GM18861 (cell line): ENCODE results near the gene ITGAV.

Source experiments
- ATAC-seq: cut with Tn5 transposase; IDR thresholded peaks from one replicate; pipeline ENCODE4 v1.9.1; 2021; ENCODE audit not compliant: unreplicated experiment

Gene ITGAV

DNA sequence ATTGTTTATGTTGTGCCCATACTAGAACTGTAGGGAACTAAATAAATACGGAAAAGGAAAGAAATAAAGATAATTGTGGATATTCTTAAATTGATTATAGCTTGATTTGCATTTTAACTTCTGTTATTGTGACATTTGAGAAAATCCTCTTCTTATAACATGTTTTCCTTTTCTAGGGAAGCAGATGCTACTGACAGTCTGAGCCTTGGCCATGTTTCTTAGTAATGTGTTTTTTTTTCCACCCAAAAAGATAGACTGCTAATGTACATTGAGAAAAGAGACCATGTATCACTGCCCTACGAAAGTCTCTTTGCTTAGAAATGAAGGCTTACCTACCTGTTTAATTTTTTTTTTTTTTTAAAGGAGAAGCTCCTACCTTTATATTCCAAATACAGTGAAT is 22.2 kb downstream of the ITGAV start:
- ATAC-seq, result no peak

DNA sequence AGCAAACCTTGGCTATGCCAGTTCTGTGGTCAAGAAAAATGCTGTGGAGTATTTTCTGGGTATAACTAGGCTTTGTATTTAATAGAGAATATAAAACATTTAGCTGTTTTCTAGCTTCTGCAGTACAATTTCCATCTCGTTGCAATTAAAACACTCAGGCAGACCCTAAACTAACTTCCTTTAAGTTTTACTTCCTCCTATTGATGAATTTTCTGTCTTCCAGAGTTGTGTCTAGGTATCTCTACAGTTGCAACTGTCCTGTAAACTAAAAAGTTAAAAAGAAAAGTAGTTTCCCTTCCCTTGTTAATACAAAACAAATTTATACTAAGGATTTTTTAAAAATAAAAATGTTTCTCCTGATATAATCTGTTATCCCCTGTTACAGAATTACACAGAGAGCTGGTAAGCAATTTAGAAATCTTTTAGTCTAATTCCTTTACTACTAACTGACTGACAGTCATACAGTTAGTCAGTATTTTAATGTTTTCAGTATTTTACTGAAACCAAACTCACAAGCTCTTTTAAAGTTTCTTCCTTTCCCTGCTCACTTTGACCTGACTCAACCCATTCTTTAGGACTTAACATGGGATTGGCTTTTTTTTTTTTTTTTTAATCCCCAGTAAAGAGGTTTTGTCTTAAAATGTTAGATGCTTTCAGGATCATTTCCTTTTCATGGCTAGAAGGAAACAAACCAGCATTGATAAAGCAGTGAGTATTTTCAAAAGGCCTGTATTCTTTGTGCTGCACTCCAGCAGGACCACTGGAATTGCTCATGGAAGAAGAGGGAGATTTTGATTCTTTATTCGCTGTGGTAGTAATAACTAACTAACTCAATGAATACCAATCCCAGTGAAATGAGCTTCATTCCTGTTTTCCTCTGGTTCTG is 22.9 kb downstream of the ITGAV start:
- ATAC-seq, result no peak

DNA sequence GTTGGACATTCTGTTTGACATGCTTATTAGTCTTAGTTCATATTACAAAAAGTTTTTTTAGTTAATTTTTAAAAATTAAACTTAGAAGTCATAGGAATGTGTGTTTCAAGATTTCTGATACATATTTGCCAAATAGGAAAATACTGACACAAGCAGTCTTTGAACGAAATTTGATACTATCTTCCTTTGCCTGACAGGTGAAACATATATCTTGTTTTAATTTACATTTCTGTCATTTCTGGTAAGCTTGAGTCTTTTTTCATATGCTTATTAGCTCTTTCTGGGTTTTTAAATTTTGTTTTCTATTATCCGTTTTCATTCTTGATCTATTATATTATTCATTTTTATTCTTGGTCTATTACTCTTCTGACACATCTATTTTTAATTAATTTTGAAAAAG is 24.5 kb downstream of the ITGAV start:
- no peak for ATAC-seq

DNA sequence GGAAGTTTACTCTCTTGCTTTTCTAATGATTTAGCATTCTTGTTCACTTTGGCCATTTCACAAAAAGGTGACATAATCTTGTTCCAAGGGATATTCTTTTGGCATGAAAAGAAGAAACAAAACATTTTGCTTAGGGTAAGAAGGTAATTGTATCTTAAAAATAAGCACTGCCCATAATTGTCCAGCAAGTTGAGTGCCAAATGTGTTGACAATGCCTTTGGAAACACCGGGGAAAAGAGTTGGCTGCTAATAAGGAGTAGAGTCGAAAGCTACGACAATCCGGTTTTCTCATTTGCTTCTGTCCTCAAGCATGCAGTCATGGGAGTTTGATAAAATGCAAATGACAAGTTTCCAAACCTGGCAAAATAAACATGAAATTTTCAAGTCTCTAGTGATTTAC is 27.3 kb downstream of the ITGAV start:
- ATAC-seq, result no peak

DNA sequence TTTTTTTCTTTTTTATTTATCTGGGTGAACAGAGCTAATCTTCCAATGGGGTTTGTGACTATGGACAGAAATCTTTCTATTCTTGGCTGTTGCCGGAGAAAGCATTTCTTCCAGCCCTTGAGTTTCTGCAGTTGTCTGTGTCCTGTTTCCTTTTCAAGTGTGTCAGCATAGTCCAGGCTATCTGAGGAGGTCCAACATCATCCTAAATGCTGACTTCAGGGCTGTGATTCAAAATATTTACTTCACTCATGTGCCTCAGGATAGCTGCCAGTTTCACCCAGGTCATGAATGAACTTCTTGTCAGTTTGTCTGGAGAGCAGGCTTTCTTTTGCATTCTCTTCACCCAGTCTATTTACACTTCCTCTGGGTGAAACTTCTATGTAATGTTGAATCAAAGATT is 27.9 kb downstream of the ITGAV start:
- ATAC-seq, result no peak

DNA sequence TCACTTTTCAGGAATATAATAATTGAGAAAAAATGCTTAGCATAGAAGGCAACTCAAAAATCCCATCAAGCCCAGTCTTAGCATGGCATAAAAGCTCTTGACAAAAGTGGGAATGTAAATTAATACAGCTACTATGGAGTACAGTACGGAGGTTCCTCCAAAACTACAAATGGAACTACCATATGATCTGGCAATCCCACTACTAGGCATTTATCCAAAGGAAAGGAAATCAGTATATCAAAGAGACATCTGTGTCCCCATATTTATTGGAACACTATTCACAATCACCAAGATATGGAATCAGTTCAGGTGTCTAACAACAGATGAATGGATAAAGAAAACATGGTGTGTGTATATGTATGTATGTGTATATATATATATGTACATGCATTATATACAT is 28.8 kb downstream of the ITGAV start:
- no peak for ATAC-seq

DNA sequence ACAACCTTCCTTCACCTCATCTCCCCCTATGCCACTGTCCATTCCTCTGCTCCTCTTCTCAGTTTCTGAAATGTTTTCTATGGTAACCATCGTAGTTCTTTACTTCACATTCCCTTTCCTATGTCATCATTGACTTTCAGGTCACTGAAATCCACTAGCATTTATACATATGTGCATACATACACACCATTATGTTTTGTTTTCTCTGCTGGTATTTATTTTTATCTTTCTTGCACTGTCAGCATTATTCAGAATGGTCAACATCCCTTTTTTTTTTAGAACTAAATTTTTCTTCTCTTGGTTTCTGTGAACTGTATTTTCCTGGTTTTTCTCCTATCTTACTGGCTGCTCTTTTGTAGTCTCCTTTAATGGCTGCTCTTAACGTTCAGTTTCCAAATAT is 33.2 kb downstream of the ITGAV start:
- no peak for ATAC-seq

DNA sequence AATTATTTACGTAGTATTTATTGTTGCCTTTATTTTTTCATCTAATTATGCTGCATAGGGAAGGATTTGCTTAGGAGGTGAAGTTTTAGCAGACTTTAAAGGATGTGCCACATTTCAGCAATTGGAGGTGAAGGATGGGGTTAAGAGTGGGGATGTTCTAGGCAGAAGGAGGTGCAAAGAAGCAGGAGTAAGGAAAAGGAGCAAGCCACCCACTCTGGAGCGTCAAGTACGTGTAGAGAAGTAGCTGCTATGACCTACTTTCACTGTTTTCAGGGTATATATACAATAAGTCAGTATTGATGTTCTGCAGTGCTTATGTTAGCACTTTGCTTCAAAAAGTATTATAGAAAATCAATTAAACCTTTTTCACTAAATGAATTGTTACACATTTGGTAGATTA is 34.4 kb downstream of the ITGAV start:
- no peak for ATAC-seq

DNA sequence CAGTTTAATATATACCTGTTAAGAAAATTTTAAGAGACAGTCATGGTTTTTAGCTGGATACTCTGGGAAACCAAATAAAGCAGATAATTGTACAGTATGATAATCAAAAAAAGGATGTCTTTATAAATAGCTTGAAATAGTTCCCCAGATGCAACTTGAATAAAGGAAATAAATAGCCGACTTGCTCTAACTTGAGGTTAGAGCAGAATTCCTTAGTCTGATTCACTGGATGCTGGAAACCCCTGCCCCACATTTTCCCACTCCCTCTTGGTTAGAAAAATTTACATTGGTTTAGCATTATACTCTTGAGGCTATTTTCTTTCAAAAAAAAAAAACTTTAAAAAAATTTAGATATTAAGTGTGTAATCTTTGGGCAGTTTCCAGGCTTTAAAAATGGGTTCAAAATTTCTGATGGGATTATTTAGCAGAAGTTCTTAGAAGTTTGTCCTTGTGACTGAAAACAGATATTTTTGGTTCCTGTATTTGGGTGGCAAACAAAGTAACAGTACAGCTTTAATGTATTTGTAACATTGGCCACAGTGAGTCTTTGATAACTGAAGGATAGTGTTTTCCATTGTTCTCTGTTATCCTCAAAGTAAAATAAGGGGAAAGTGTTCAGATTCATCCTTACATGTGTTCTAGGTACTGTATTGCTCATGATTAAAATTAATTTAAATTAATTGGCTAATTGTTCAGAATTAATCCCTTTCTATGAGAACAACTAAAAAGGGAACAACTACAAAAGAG is 39.6 kb downstream of the ITGAV start:
- ATAC-seq, result no peak

DNA sequence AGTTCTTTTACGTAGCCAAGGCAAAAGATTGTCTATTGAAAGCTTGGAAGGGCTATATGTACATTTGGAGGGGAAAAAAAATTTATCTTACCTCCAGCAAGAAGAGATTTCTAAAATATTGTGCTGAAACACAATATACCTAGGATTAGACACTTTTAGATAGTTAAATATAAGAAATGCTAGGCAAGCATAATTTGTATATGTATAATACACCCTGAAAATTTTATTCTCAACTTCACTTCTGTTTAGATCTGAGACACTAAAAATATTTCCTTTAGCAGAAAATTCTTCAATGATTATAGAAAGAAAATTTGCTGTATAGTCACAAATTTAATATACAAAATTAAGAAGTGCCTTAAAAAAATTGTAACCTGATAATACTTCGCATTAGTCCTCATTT is 42.6 kb downstream of the ITGAV start:
- ATAC-seq, result no peak

DNA sequence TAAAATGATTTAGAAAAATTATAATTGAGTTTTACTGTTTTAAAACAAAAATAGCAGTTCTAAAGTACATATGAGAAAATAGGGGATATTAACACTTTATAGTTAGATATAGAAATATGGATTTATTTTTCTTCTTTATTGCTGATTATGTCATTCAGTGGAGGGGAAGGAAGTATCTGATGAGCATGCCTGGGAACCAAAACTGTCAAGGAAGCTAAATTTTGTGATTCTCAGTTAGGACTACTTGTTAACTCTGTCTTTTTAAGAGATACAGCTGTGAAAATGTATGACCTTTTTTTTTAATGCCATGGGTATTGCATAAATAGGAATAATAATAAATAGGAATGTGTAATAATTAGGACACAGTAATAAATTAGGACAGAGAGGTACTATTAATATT is 44.8 kb downstream of the ITGAV start:
- no peak for ATAC-seq

DNA sequence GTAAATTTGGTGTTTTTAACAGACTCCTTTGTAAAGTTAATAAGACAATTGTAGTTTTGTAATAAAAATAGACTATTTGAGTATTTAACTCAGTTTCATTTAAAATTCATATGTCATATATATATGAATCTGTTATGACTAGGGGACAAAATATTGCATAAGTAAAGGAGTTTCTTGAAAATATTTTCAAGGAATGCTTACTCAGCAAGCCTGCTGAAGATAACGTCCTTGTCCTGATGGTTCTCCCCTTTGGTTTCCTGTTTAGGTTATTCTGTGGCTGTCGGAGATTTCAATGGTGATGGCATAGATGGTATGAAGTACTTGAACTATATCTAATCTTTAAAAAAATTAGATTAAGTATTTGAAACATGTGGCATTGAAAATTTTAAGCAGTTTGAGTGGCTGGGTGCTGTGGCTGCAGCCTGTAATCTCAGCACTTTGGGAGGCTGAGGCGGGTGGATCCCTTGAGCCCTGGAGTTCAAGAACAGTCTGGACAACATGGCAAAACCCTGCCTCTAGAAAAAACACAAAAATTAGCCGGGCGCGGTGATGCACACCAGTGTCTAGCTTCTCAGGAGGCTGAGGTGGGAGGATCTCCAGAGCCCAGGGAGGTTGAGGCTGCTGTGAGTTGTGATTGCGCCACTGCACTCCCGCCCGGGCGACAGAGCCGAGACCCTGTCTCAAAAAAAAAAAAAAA is 47.1 kb downstream of the ITGAV start:
- ATAC-seq, result no peak

DNA sequence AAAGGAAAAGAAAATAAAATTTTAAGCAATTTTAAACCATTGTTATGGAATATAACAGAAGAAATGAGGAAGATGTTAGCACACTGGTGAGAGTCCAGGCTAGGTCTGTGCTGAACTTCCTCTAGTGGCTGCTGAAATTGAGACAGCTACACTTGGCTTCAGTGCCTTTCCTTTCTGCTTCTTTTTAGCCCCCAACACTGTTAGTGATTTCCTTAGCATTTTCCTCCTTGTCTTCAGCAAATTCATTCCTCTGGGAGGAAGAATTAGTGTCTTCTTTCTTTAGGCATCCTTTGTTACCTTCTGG is 47.6 kb downstream of the ITGAV start:
- ATAC-seq, result no peak

DNA sequence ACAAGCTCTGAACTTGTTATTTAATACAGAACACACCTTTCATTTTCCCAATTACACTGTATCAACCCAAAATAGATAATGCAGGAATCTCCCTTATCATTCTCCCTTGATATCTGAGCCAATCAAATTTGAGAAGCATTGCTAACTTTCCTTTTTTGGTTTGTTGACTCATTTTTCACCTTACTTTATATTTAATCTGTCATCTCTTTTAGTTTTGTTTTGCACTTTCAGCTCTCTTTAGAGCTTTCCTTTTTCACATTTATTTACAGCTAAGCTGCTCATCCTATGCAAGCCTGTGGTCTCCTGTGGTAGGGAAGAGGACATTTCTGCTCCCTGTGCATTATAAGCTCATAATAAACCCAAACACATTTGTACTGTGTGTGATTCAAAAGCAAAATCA is 50.1 kb downstream of the ITGAV start:
- ATAC-seq, result peak; percentile 56

DNA sequence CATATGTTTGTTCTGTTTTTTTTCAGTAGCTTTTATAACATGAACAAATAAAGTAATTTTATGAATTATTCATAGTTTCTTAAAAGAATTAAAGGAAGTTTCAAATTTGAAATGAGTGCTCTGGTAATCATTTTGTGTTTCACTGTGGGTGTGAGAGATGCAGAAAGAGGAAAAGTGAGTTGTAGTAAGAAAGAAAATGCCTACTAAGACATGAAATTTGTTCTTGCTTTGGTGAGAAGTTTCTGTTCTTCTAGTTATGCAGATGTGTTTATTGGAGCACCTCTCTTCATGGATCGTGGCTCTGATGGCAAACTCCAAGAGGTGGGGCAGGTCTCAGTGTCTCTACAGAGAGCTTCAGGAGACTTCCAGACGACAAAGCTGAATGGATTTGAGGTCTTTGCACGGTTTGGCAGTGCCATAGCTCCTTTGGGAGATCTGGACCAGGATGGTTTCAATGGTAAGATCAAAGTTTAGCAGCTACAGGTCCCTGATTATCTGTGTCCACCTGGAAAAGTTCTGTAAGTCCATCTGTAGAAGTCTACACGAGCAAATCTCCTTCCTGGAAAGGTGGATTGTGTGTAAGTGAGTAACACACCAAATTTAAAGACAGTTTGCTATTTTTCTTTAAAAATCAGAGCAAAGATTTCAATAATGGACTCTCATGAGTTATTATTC is 51.4 kb downstream of the ITGAV start:
- peak; percentile 16 for ATAC-seq

DNA sequence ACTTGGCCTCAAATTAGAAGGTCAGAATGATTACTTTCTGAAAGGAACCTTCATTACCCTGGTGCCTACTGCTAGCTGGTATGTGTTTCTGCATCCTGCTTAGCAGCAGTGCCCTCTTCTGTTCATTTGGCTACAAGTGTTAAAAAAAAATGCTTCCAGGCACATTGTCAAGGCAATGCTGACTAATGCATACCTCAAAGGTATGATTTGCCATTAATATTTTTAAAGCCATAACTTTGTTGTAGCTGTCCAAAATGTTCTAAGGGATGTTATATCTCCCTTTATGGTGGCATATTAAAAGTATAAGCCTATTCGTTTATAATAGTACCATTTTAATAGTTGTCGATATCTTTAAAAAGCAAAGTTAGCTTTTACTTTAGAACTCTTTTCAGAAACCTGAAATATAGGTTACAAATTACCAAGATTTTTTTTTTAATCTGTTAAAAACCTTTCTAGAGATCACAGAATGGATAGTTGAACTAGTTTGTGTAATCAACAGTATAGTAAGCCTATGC is 52.0 kb downstream of the ITGAV start:
- peak; percentile 85 for ATAC-seq

DNA sequence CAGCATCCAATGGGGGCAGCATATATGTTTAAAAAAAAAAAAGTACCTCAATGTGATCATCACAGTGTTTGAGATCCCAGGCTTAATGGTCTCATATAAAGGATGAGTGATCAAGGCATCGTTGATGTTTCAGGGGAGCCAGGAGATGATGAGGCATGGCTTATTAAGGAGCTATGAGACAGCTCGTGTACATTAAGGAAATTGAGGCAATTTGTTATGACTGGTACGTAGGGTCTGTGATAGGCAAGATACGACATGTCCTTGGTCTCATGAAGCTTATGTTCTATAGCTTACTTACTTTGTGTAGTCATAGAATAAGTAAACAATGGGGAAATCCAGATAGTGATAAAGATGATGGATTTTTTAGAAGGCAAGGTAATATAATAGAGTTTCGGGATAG is 54.9 kb downstream of the ITGAV start:
- ATAC-seq, result no peak

DNA sequence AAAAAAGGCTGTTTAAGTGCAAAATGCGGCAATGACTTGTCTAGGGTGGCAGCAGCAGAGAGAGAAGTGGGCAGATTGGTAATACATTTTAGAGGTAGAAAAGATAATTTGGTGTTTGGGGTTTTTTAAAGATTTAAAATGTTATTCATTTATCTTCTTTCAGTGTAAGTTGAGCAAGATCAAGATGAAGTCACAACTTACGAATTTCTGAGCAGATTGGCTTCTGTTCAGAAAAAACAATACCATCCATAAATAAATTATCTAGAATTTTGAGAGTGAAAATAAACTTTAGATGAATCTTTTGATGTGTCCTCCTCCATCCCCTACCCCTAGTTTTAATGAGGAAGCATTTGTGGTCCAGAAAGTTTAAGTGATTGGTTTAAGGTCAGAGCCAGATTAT is 56.1 kb downstream of the ITGAV start:
- no peak for ATAC-seq

DNA sequence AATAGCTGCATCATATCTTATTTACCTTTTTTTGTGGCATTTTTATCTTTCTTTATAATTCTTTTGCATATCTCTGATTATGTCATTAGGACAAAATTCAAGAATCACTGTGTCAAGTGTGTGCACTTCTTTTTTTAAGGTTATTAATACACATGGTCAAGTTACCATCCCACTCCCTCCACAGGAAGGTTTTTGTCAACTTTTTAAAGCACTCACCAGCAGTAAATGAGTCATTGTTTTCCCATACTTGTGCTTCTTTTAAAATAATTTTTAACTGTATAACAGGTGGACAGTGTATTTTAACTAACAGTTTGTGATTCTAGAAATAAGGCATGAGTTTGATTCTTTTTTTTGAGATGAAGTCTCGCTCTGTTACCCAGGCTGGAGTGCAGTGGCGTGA is 58.3 kb downstream of the ITGAV start:
- ATAC-seq, result no peak

DNA sequence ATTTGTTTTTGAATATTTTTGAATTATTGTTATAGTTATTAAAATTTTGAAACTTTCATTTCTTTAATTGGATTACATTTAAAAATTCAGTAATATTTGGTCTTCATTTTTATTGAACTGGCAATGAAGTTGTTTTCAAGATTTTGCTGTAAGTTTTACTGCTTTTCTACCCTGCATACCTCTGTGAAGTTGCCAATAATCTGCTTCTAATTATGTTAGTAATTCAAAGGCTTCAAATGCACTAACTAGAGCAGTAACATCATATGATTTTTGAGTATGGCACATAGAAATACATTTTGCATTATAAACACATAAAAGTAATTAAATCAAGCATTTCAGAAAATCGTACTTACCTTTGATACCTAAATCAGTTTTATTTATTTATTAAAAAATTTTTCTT is 63.7 kb downstream of the ITGAV start:
- no peak for ATAC-seq

DNA sequence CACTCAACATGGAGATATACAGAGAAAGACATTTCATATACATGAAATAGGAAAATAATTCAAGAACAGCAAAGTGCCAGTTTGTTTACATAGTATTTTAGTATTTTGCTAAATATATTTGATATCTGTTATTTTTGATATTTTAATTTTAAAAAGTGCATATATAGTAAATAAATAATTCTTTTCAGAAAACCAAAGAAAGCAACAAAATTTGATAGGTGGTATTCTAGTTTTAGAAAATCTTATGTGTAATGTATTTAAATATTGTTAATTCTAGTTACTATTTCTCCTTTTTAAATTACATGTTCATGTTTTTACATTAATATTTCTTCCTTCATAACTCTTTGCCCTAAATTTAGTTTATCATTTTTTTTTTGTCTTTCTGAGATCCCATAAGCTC is 69.5 kb downstream of the ITGAV start:
- no peak for ATAC-seq
